ENCODE results near the gene ZNF316. TPM values are rescaled to one million over a fixed set of nuclear protein-coding genes. Genes with fewer than 3 reads are reported as not detected.
"Not testable (repeated sequence)": the region's sequence is repeated elsewhere in the genome, so short reads cannot be mapped to it uniquely, and the experiment has no call there.

ZNF316 gene
- total RNA-seq, 1 donor from 2014 or later = 28.9 TPM

DNA sequence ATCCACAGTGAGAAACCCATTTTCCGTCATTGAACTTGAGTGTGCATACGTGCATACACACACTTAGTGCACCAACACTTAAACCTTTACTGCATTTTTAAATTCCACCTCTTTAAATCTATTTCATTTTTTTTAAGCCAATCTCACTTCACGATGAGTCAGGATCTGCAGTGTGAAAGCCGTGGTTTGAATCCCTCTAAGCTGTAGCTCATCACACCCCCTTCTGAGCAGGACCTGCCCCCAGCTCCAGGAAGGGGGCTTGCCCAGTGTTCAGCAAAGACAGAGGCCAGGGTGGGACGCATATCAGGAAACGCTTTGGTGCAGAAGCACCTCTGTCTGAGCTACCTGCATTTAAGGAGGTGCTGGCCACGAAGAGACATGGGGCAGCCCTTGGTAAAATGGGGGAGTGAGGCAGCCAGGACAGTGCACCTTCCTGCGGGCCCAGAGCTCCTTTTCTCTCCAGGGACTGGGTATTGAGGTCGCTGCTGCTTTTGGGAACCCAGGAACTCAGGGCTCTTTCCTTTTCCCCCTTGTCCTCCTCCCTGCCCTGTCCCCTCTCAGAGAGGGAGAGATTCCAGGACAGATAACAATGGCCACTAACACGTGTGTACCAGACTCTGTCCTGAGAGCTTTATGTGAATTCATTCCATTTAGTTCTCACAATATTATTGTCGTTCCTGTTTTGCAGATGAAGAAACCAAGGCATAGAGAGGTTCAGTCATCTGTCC, 21.7 kb downstream of the ZNF316 start:
- no peak for DNase-seq (ENCODE audit: low spot score)
- H3K4me3 Mint-ChIP-seq (ENCODE audit: unreplicated experiment) = no peak overlapping the region
- H3K4me1 Mint-ChIP-seq (ENCODE audit: low read depth) = no peaks in the 10 kb centered on the region
- TF ChIP-seq, protein P1, sequence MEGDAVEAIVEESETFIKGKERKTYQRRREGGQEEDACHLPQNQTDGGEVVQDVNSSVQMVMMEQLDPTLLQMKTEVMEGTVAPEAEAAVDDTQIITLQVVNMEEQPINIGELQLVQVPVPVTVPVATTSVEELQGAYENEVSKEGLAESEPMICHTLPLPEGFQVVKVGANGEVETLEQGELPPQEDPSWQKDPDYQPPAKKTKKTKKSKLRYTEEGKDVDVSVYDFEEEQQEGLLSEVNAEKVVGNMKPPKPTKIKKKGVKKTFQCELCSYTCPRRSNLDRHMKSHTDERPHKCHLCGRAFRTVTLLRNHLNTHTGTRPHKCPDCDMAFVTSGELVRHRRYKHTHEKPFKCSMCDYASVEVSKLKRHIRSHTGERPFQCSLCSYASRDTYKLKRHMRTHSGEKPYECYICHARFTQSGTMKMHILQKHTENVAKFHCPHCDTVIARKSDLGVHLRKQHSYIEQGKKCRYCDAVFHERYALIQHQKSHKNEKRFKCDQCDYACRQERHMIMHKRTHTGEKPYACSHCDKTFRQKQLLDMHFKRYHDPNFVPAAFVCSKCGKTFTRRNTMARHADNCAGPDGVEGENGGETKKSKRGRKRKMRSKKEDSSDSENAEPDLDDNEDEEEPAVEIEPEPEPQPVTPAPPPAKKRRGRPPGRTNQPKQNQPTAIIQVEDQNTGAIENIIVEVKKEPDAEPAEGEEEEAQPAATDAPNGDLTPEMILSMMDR (IDR thresholded peaks at IDR 0.05) = no peak
- no peak overlapping the region for H3K27ac Mint-ChIP-seq (ENCODE audit: unreplicated experiment)
- no peaks in the 10 kb centered on the region for H3K9me3 Mint-ChIP-seq (ENCODE audit: low read depth)
- no peaks in the 10 kb centered on the region for H3K27me3 Mint-ChIP-seq (ENCODE audit: low read depth)
- peaks cover 9% of the 10 kb centered on the region for H3K36me3 Mint-ChIP-seq (ENCODE audit: low read depth)

DNA sequence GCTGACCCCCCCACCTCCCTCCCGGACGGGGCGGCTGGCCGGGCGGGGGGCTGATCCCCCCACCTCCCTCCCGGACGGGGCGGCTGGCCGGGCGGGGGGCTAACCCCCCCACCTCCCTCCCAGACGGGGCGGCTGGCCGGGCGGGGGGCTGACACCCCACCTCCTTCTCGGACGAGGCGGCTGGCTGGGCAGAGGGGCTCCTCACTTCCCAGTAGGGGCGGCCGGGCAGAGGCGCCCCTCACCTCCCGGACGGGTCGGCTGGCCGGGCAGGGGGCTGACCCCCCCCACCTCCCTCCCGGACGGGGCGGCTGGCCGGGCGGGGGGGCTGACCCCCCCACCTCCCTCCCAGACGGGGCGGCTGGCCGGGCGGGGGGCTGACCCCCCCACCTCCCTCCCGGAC, 33.7 kb downstream of the ZNF316 start:
- Mint-ChIP-seq H3K36me3 (ENCODE audit: low read depth) (peaks cover 39% of the 10 kb centered on the region), H3K9me3 (ENCODE audit: low read depth) (peaks cover 58% of the 10 kb centered on the region)
- H3K27ac Mint-ChIP-seq (ENCODE audit: unreplicated experiment); DNase-seq (ENCODE audit: low spot score); H3K27me3 Mint-ChIP-seq (ENCODE audit: low read depth); H3K4me1 Mint-ChIP-seq (ENCODE audit: low read depth); H3K4me3 Mint-ChIP-seq (ENCODE audit: unreplicated experiment): not testable (repeated sequence)

DNA sequence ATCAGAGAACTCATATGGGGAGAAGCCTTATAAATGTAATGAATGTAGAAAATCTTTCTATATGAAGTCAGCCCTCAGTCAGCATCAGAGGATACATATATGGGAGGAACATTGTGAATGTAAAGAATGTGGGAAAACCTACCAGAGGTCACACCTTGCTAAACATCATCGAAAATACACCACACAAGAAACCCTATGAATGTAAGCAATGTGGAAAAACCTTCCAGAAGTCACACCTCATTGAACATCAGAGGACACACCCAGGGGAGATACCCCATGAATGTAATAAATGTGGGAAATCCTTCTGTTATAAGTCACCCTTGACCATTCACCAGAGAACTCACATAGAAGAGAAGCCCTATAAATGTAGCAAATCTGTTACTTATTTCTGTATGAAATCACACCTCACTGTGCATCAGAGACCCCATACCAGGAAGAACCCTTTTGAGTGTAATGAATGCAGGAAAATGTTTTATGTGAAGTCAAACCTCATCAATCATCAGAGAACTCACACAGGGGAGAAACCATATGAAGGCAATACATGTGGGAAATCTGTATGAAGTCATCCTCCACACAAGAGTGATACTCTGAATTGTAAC, 38.8 kb downstream of the ZNF316 start:
- Mint-ChIP-seq H3K4me3 (ENCODE audit: unreplicated experiment) (no peak overlapping the region), H3K27me3 (ENCODE audit: low read depth) (no peaks in the 10 kb centered on the region), H3K27ac (ENCODE audit: unreplicated experiment) (no peak overlapping the region), H3K9me3 (ENCODE audit: low read depth) (peaks cover 75% of the 10 kb centered on the region), H3K4me1 (ENCODE audit: low read depth) (no peaks in the 10 kb centered on the region), H3K36me3 (ENCODE audit: low read depth) (peaks cover 37% of the 10 kb centered on the region)
- DNase-seq (ENCODE audit: low spot score) = no peak
- TF ChIP-seq, protein P1 (IDR thresholded peaks at IDR 0.05) = no peak

DNA sequence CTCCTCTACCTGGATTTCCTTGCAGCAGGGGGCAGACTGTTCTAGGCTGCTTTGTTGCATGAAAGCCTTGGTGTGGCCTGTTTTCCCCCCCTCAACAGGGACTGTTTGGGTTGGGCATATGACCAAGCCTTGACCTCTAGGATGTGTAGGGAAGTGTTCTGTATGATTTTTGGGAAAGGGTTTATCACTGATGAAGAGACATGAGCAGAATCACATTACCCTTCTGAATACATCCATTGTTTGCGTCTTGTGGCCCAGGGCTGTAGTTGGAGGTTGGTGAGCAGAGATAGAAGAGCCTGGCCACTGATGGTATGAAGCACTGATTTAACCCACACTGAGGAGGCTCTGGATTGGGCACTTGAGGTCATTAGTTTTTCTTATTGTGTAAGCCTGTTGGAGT, 43.0 kb downstream of the ZNF316 start:
- H3K4me3 Mint-ChIP-seq (ENCODE audit: unreplicated experiment) = no peak overlapping the region
- no peaks in the 10 kb centered on the region for H3K27me3 Mint-ChIP-seq (ENCODE audit: low read depth)
- no peak overlapping the region for H3K27ac Mint-ChIP-seq (ENCODE audit: unreplicated experiment)
- TF ChIP-seq, protein P1 (IDR thresholded peaks at IDR 0.05) = no peak
- peaks cover 34% of the 10 kb centered on the region for H3K36me3 Mint-ChIP-seq (ENCODE audit: low read depth)
- H3K9me3 Mint-ChIP-seq (ENCODE audit: low read depth) = peaks cover 75% of the 10 kb centered on the region
- DNase-seq (ENCODE audit: low spot score) = no peak
- no peaks in the 10 kb centered on the region for H3K4me1 Mint-ChIP-seq (ENCODE audit: low read depth)

DNA sequence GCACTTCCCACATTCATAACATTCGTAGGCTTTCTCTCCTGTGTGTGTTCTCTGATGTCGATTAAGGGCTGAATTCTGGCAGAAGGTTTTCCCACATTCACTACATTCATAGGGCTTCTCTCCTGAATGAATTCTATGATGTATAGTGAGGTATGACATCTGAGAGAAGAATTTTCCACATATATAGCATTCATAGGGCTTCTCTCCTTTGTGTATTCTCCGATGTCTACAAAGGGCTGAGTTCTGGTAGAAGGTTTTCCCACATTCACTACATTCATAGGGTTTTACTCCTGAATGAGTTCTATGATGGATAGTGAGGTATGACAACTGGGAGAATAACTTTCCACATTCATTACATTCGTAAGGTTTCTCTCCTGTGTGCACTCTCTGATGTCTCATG, 54.0 kb downstream of the ZNF316 start:
- DNase-seq (ENCODE audit: low spot score) = no peak
- no peaks in the 10 kb centered on the region for H3K4me1 Mint-ChIP-seq (ENCODE audit: low read depth)
- H3K27ac Mint-ChIP-seq (ENCODE audit: unreplicated experiment) = no peak overlapping the region
- no peak overlapping the region for H3K4me3 Mint-ChIP-seq (ENCODE audit: unreplicated experiment)
- TF ChIP-seq, protein P1 (IDR thresholded peaks at IDR 0.05) = no peak
- H3K27me3 Mint-ChIP-seq (ENCODE audit: low read depth) = no peaks in the 10 kb centered on the region
- peaks cover 72% of the 10 kb centered on the region for H3K9me3 Mint-ChIP-seq (ENCODE audit: low read depth)
- peaks cover 43% of the 10 kb centered on the region for H3K36me3 Mint-ChIP-seq (ENCODE audit: low read depth)

All from chondrocyte (in vitro differentiated cells).